Progenitor cell of endocrine pancreas (in vitro differentiated cells): Measurements from ENCODE around the gene PKD2. TPM values are rescaled to one million over a fixed set of nuclear protein-coding genes. Genes with fewer than 3 reads are reported as not detected.

ENCODE experiments used
- DNase-seq: peaks from one replicate; pipeline ENCODE4 v3.0.0; 2021; ENCODE audit warnings: low spot score; ENCODE audit not compliant: unreplicated experiment
- H3K27ac Mint-ChIP-seq: 2 replicates; pipeline ENCODE4 v1.8.0; 2021; ENCODE audit warnings: mild to moderate bottlenecking, moderate library complexity, mixed read lengths
- H3K27me3 Mint-ChIP-seq: 2 replicates; pipeline ENCODE4 v1.8.0; 2021; ENCODE audit warnings: mixed read lengths
- H3K36me3 Mint-ChIP-seq: 2 replicates; pipeline ENCODE4 v1.8.0; 2022; ENCODE audit warnings: mixed read lengths; ENCODE audit not compliant: insufficient read depth
- H3K4me1 Mint-ChIP-seq: 2 replicates; pipeline ENCODE4 v1.8.0; 2021; ENCODE audit warnings: low read depth, mixed read lengths
- H3K4me3 Mint-ChIP-seq: 2 replicates; pipeline ENCODE4 v1.8.0; 2021; ENCODE audit warnings: low read depth, mild to moderate bottlenecking, moderate library complexity, mixed read lengths
- H3K9me3 Mint-ChIP-seq: 2 replicates; pipeline ENCODE4 v1.8.0; 2021; ENCODE audit warnings: low read depth, mixed read lengths
- total RNA-seq: library from RNA; stranded (reverse); gene quantifications from 2 replicates; pipeline ENCODE4 v1.2.1, GENCODE V29; 2021
- TF ChIP-seq, protein P1 (sequence below): fragments of 200-600 bp; sonication (generic); IDR thresholded peaks from one replicate; pipeline ENCODE4 v1.5.0; 2021; ENCODE audit warnings: antibody characterized with exemption, mild to moderate bottlenecking; ENCODE audit not compliant: unreplicated experiment

The PKD2 gene
- total RNA-seq, 1 donor from 2014 or later = 41.1 TPM

DNA sequence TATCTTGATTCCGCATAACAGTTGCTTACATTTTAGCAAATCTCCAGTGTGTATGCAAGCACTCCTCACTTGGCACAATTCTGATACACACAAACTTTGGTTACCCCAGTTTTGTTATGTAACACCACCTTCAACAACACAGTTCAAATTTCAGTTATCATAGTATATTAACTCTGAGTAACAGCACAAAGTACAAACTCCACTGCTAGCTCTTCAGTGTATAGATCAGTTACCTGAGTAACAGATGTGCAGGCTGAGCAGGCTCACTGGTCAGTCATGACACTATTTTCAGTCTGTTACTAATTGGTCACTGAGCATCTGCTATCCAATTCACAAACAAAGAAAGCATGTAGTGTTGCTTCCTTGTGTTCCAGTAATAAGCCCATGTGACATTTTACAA lies 55.4 kb downstream of the PKD2 start:
- H3K9me3 Mint-ChIP-seq = peaks cover 4% of the 10 kb centered on the region
- peaks cover 33% of the 10 kb centered on the region for H3K36me3 Mint-ChIP-seq
- no peak overlapping the region for H3K27ac Mint-ChIP-seq
- no peaks in the 10 kb centered on the region for H3K27me3 Mint-ChIP-seq
- DNase-seq = no peak
- H3K4me3 Mint-ChIP-seq = no peak overlapping the region
- H3K4me1 Mint-ChIP-seq = no peaks in the 10 kb centered on the region
- TF ChIP-seq, protein P1, sequence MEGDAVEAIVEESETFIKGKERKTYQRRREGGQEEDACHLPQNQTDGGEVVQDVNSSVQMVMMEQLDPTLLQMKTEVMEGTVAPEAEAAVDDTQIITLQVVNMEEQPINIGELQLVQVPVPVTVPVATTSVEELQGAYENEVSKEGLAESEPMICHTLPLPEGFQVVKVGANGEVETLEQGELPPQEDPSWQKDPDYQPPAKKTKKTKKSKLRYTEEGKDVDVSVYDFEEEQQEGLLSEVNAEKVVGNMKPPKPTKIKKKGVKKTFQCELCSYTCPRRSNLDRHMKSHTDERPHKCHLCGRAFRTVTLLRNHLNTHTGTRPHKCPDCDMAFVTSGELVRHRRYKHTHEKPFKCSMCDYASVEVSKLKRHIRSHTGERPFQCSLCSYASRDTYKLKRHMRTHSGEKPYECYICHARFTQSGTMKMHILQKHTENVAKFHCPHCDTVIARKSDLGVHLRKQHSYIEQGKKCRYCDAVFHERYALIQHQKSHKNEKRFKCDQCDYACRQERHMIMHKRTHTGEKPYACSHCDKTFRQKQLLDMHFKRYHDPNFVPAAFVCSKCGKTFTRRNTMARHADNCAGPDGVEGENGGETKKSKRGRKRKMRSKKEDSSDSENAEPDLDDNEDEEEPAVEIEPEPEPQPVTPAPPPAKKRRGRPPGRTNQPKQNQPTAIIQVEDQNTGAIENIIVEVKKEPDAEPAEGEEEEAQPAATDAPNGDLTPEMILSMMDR = no peak

DNA sequence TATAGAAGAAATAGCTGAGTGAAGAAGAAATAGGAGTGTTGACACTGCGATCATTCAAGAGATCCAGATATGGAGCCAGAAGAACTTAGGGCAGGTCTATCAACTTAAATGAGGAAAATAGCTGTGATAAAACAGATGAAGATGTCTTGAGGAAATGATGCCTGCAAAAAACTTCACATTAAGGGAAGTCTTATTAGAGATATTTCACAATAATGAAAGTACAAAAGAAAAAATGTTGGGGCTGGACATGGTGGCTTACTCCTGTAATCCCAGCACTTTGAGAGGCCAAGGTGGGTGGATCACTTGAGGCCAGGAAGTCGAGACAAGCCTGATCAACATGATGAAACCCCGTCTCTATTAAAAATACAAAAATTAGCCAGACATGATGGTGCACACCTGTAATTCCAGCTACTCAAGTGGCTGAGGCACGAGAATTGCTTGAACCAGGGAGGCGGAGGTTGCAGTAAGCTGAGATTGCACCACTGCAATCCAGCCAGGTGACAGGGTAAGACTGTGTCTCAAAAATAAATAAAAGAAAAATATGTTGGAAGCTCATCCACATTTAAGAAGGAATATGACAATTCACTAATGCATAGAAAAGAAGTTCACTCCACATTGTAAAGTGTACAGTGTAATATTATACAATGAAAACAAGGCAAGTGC lies 56.3 kb downstream of the PKD2 start:
- DNase-seq = no peak
- Mint-ChIP-seq H3K36me3 (peaks cover 37% of the 10 kb centered on the region), H3K27me3 (no peaks in the 10 kb centered on the region), H3K9me3 (peaks cover 4% of the 10 kb centered on the region), H3K4me3 (no peak overlapping the region), H3K27ac (no peak overlapping the region), H3K4me1 (no peaks in the 10 kb centered on the region)
- TF ChIP-seq, protein P1 = no peak

DNA sequence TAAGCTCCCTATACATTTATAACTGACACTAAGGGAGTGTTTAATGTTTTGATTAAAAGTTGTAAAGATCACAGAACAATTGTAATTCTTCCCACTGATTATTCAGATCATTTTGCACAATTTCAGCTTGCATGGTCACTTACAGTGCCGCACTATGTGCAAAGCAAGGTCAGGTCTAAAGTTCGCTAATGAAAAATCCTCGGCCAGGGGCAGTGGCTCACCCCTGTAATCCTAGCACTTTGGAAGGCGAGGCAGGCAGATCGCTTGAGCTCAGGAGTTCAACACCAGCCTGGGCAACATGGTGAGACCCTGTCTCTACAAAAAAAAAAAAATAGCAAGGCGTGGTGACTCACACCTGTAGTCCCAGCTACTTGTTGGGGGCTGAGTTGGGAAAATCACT lies 57.0 kb downstream of the PKD2 start:
- H3K9me3 Mint-ChIP-seq = peaks cover 4% of the 10 kb centered on the region
- H3K4me1 Mint-ChIP-seq = no peaks in the 10 kb centered on the region
- DNase-seq = no peak
- TF ChIP-seq, protein P1 = no peak
- no peaks in the 10 kb centered on the region for H3K27me3 Mint-ChIP-seq
- H3K4me3 Mint-ChIP-seq = no peak overlapping the region
- H3K36me3 Mint-ChIP-seq = peaks cover 41% of the 10 kb centered on the region
- H3K27ac Mint-ChIP-seq = peak overlapping the region; percentile 9

DNA sequence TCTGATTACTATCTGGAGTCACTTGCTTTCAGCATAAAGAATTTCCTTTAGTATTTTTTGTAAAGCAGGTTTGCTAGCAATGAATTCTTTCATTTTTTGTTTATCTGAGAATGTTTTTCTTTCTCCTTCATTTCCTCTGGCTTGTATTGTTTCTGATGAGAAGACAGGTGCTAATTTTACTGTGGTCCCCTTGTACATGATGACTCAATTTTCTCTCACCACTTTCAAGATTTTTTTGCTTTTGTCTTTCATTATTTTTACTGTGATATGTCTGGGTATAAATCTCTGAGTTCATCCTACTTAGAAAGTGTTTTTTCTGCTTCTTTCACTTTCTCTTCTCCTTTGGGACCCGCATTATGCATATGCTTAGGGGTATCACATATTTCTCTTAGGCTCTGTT lies 62.6 kb downstream of the PKD2 start:
- peaks cover 19% of the 10 kb centered on the region for H3K9me3 Mint-ChIP-seq
- TF ChIP-seq, protein P1 = no peak
- H3K4me1 Mint-ChIP-seq = no peaks in the 10 kb centered on the region
- peaks cover 68% of the 10 kb centered on the region for H3K36me3 Mint-ChIP-seq
- H3K4me3 Mint-ChIP-seq = no peak overlapping the region
- H3K27me3 Mint-ChIP-seq = no peaks in the 10 kb centered on the region
- no peak overlapping the region for H3K27ac Mint-ChIP-seq
- DNase-seq = no peak

DNA sequence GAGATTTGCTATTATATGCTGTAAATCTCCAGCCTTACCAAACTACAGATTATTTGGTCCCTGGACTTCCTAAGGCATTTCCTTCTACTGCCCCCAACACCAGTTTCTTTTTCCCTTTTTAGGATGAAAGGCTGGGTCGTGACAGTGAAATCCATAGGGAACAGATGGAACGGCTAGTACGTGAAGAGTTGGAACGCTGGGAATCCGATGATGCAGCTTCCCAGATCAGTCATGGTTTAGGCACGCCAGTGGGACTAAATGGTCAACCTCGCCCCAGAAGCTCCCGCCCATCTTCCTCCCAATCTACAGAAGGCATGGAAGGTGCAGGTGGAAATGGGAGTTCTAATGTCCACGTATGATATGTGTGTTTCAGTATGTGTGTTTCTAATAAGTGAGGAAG lies 67.9 kb downstream of the PKD2 start:
- no peak overlapping the region for H3K27ac Mint-ChIP-seq
- H3K36me3 Mint-ChIP-seq = peaks cover 38% of the 10 kb centered on the region
- peaks cover 8% of the 10 kb centered on the region for H3K9me3 Mint-ChIP-seq
- H3K27me3 Mint-ChIP-seq = no peaks in the 10 kb centered on the region
- TF ChIP-seq, protein P1 = no peak
- no peak for DNase-seq
- peaks cover 5% of the 10 kb centered on the region for H3K4me1 Mint-ChIP-seq
- no peak overlapping the region for H3K4me3 Mint-ChIP-seq
